DMS153 treated with DMSO at 0.1 percent for 48 hours (cell line): ENCODE data around the gene ERG.

Experiments
- DNase-seq: peaks from one replicate; lab custom pipeline; 2025; ENCODE audit not compliant: unreplicated experiment; lab: John Stamatoyannopoulos, UW

Gene ERG

GRCh38 chr21:38498057-38498833, at the start of gene ERG:
ERG (minus strand) TSS chr21:38498477; CDS start chr21:38498380, 97 bp downstream.
- DNase-seq: no peak

- no peak for DNase-seq
Measured at GRCh38 chr21:38544661-38545060, 46.4 kb upstream of the ERG start.

GRCh38 chr21:38542263-38542662, 44.0 kb upstream of the ERG start:
- no peak for DNase-seq

- DNase-seq: no peak
Measured at GRCh38 chr21:38538353-38538752, 40.1 kb upstream of the ERG start.

GRCh38 chr21:38534591-38534990, 36.3 kb upstream of the ERG start:
- no peak for DNase-seq

- no peak for DNase-seq
Measured at GRCh38 chr21:38533887-38534286, 35.6 kb upstream of the ERG start.

- DNase-seq: no peak
Measured at GRCh38 chr21:38531591-38531990, 33.3 kb upstream of the ERG start.

- DNase-seq: no peak
Measured at GRCh38 chr21:38531039-38531541, 32.8 kb upstream of the ERG start.

GRCh38 chr21:38527737-38528136, 29.5 kb upstream of the ERG start:
- no peak for DNase-seq

- no peak for DNase-seq
Measured at GRCh38 chr21:38525454-38525853, 27.2 kb upstream of the ERG start.

GRCh38 chr21:38524168-38525153, 26.2 kb upstream of the ERG start:
- no peak for DNase-seq

- no peak for DNase-seq
Measured at GRCh38 chr21:38520511-38520910, 22.2 kb upstream of the ERG start.

GRCh38 chr21:38511662-38512243, 13.5 kb upstream of the ERG start:
- no peak for DNase-seq

- DNase-seq: no peak
Measured at GRCh38 chr21:38511198-38511597, 12.9 kb upstream of the ERG start.

- no peak for DNase-seq
Measured at GRCh38 chr21:38507374-38507942, 9.2 kb upstream of the ERG start.

- DNase-seq: peak; percentile 78
Measured at GRCh38 chr21:38506661-38507281, 8.5 kb upstream of the ERG start.

- peak; percentile 68 for DNase-seq
Measured at GRCh38 chr21:38505654-38506523, 7.6 kb upstream of the ERG start.

GRCh38 chr21:38504066-38504465, 5.8 kb upstream of the ERG start:
- no peak for DNase-seq

- DNase-seq: no peak
Measured at GRCh38 chr21:38503583-38503982, 5.3 kb upstream of the ERG start.

- no peak for DNase-seq
Measured at GRCh38 chr21:38500073-38500472, 1.8 kb upstream of the ERG start.
